ENCODE data around the gene TIGAR.

DNA sequence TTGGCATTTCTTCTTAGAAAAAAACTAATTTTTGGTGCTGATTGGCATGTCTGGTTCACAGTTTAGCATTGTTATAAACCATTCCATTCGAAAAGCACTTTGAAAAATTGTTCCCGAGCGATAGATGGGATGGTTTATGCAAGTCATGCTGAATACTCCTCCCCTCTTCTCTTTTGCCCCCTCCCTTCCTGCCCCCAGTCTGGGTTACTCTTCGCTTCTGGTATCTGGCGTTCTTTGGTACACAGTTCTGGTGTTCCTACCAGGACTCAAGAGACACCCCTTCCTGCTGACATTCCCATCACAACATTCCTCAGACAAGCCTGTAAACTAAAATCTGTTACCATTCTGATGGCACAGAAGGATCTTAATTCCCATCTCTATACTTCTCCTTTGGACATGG, 20.1 kb upstream of the TIGAR start:
- TF ChIP-seq PPARA (CRISPR knock-in tag; IDR thresholded peaks at IDR 0.05; ENCODE audit: borderline replicate concordance) (no peak), SNAI2 (CRISPR knock-in tag; IDR thresholded peaks at IDR 0.05) (no peak), ARNTL (CRISPR knock-in tag; IDR thresholded peaks at IDR 0.05; ENCODE audit: borderline replicate concordance, low read depth) (no peak), BACH2 (CRISPR knock-in tag; IDR thresholded peaks at IDR 0.05; ENCODE audit: borderline replicate concordance) (no peak), ZNF565 (CRISPR knock-in tag; conservative IDR thresholded peaks at IDR 0.05; ENCODE audit: low read depth) (no peak)
- TF ChIP-seq, protein P1, sequence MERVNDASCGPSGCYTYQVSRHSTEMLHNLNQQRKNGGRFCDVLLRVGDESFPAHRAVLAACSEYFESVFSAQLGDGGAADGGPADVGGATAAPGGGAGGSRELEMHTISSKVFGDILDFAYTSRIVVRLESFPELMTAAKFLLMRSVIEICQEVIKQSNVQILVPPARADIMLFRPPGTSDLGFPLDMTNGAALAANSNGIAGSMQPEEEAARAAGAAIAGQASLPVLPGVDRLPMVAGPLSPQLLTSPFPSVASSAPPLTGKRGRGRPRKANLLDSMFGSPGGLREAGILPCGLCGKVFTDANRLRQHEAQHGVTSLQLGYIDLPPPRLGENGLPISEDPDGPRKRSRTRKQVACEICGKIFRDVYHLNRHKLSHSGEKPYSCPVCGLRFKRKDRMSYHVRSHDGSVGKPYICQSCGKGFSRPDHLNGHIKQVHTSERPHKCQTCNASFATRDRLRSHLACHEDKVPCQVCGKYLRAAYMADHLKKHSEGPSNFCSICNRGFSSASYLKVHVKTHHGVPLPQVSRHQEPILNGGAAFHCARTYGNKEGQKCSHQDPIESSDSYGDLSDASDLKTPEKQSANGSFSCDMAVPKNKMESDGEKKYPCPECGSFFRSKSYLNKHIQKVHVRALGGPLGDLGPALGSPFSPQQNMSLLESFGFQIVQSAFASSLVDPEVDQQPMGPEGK (CRISPR knock-in tag; IDR thresholded peaks at IDR 0.05; ENCODE audit: borderline replicate concordance), result no peak
- TF ChIP-seq, protein P2, sequence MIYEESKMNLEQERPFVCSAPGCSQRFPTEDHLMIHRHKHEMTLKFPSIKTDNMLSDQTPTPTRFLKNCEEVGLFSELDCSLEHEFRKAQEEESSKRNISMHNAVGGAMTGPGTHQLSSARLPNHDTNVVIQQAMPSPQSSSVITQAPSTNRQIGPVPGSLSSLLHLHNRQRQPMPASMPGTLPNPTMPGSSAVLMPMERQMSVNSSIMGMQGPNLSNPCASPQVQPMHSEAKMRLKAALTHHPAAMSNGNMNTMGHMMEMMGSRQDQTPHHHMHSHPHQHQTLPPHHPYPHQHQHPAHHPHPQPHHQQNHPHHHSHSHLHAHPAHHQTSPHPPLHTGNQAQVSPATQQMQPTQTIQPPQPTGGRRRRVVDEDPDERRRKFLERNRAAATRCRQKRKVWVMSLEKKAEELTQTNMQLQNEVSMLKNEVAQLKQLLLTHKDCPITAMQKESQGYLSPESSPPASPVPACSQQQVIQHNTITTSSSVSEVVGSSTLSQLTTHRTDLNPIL (CRISPR knock-in tag; IDR thresholded peaks at IDR 0.05; ENCODE audit: low read depth), result no peak
